Activated naive CD4-positive, alpha-beta T cell (primary cell): ENCODE data around the gene TWSG1.
"Not testable (repeated sequence)": the region's sequence is repeated elsewhere in the genome, so short reads cannot be mapped to it uniquely, and the experiment has no call there.

Experiments used
- DNase-seq, 4 experiments: peaks; one replicate each; lab custom pipeline; 2025; lab: John Stamatoyannopoulos, UW

Gene TWSG1

DNA sequence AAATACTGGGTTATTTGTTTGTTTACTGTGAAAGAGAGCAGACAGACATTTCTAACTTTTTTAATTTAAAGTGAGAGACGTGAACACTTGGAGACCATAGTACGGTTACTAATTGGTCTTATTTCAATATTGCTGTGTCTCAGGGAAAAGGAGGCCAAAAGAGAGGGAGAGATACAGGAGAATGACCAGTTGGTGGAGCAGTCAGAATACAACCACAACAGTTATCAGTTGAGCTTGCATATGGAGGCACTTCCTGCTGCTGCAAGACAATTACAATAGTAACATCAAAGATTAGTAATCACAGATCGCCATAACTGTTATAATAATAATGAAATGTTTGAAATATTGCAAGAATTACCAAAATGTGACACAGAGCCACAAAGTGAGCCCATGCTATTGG is 58.2 kb downstream of the TWSG1 start:
- no peak for DNase-seq

GRCh38 chr18:9394046-9394445 is 59.5 kb downstream of the TWSG1 start:
- DNase-seq = no peak

DNA sequence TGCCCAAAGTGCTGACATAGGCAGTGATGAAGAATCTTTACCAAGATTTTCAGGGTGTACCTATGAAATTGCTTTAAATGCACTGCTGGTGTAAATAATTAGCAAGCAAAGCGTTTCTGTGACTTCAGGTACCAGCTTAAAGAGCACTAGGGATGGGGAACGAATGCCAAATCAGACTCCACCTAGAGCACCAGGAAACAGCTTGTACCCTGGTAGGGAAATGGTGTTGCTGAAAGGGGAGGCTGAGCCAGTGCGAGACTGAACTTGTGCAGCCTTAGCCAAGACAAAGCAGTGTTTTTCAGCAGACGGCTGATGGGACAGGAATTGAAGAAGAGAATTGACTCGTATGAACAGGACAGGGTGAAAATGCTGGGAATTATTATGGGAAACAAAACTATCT is 65.6 kb downstream of the TWSG1 start:
- no peak for DNase-seq

GRCh38 chr18:9401176-9401575 is 66.6 kb downstream of the TWSG1 start:
- no peak for DNase-seq

GRCh38 chr18:9402358-9403007 is 67.9 kb downstream of the TWSG1 start:
- DNase-seq = not testable (repeated sequence)

- DNase-seq = no peak
Measured at GRCh38 chr18:9403795-9404564, 69.4 kb downstream of the TWSG1 start.

GRCh38 chr18:9404565-9405060 is 70.0 kb downstream of the TWSG1 start:
- DNase-seq = no peak

DNA sequence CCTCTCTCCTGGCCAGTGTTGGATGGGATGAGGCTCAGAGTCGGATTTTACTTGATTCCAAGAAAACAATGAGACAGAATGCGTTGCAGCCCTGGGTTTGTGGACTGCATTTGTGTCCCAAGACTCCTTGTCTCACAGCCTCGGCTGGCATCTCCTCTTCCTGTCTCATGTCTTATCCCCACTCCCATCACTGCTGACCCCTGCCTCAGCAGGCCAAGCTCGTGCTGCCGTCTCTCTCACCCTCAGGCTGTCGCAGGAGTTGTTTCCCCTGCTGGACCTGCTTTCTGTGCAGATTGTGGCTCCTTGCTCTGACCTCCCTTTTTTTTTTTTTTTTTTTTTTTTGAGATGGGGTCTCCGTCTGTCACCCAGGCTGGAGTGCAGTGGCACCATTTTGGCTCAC is 70.6 kb downstream of the TWSG1 start:
- no peak for DNase-seq

GRCh38 chr18:9405977-9406376 is 71.4 kb downstream of the TWSG1 start:
- DNase-seq = no peak

DNA sequence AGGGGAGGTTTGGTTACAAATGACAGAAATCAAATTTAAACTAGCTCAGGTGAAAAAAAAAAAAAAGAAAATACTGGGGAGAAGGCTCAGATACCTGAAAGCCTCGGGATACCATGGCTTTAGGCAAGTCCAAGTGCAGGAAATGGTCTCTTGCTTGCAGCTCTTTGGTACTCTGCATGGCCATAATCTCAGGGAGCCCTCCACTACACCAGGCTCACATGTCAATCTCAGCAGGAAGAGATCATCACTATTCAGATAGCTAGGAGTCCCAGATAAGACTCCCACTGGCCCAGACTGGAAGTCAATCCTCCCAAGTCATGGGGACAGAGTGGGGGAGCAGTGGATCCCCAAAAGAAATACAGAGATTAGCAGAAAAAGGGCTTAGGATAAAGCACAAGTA is 75.9 kb downstream of the TWSG1 start:
- DNase-seq = no peak

GRCh38 chr18:9413576-9413975 is 79.0 kb downstream of the TWSG1 start:
- no peak for DNase-seq

DNA sequence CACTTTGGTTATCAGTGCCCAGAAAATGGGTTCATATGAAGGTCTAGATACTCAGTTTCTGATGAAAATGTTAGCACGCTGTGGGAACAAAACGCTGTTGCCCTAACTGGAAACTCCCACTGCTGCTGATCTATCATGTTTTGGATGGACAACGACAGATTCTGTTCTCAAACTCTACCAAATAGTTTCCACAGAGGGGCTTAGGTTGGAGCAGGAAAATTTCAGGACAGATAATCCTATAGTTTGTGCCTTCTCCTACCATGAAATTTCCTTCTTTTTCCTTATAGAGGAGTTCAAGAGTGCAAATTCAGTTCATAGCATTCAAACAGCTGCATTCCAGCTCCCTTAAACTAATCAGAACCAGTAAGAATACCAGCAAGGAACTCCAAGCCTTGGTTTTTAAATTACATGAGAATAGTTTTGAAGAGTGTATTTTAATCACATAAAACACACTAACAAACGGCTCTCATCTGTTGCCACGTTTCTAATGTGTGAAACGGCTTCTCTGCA is 82.0 kb downstream of the TWSG1 start:
- DNase-seq = no peak

DNA sequence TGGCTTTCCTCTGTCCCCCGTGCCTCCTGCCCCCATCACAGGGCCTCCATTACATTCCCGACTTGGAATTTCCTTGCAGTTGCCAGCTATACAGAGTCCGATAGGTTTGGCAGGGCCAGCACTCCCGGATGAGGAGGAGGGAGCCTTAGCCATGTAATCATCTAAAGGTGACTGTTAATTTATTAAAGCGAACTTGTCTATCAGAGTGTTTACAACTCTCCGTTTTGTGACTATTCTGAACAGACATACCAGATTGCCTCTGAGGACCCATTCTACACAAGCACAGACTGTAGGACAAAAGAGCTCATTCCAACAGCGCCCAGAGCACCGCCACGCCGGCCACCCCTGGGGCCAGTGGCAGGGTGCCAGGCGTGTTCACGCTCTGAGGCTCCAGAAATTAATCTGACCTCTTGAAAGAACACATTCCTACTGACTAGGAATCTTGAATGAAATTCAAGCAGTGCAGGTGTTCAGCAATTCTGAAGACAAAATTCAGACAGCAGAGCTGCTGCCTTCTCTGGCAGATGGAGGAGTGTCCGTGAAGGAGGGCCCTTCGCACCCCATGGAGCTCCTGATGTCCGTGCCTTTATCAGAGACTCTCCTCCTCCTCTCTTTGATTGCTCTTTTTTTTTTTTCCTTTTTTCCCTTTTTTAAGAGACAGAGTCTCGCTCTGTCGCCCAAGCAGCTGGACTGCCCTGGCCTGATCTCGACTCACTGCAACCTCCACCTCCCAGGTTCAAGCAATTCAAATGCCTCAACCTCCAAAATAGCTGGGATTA is 82.7 kb downstream of the TWSG1 start:
- no peak for DNase-seq

DNA sequence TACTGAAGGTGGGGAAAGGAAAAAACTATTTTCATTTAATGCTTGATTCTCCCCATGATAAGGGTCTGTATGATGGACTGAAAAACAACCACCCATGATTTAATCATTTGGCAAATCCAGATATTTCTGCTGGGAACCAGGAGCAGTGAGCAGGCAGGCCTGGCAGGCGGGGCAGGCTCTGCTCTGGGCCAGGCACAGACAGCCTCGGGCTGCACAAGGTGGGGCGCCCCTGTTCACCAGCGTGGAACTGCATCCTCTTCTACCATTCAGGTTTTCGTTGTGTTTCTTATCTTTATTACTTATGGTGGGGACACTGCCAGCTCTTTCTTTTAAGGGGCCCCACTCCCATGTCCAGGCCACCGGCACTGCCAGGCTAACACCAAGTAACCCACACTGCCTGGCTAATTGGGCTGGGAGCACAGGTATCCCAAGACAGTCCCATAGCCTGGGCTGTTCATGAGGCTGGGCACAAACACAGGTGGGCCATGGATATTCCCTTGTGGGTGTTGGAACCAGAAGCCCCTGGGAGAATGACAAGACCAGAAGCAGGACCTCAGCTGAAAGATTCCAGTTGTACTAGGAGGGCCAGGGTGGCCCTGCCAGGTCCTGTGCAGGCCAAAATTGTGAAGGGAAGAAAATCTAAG is 83.6 kb downstream of the TWSG1 start:
- no peak for DNase-seq

DNA sequence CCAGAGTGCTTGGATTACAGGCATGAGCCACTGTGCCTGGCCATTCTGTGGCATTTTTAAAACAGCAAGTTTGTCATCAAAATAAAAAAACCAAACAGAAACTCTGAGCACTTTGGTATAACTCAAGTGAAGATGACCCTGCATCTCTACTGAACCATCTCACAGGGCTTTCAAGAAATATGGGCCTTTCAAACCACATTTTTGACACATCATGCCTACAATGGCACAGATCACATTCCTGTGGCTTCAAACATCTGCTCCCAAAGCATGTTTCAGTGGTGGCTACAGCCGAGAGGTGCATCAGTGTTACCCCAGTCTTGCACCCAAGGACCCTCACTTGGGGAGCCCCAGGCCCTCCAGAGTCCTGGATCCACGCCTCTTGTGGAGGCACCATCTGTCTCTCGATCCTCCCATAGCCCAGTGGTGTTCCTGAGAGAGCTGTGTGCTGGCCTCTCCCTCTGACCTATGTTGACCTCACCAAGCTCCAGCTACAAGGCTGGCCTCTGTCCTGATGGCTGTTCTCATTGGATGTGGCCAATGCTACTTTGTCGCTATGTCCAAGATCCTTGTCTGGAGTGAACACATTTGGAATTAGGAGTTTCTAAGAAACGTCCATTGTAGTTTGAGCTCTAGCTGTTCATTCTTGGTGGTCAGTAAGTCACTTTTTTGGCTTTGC is 85.5 kb downstream of the TWSG1 start:
- no peak for DNase-seq

DNA sequence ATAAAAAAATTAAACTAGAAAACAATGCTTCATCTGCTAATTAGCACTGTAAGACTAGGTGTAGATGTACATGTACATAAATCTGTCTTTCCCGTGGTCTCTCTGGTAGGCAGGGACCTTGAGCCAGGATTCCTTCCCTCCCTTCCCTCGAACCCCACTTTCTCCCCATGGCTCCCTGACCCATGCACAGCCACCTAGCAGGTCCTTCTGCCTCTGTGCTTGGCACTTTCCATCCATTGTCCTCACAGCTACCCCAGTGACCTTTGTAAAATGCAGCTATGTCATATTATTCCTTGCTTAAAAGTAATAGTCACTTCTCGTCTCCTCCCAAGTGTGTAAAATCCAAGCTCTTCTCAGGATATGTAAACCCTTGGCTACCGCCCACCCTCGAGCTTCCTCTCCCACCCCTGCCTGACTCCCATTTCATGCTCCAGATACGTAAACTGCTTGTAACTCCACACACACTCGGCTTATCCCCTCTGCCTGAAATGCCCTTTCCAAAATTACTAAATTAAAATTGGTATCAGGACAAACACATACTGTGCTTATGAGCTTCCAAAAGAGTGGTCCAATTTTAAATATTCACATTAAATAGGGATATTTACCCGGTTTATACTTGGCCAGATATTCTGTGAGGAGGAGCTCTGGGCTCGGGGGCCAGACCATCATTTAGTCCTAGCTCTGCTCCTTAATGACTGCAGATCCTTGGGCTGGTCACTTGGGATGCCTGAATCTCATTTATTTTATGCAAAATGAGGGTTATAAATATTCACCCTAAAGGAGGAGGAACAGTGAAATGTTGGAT is 86.7 kb downstream of the TWSG1 start:
- DNase-seq = no peak

GRCh38 chr18:9421901-9422327 is 87.3 kb downstream of the TWSG1 start:
- DNase-seq = no peak

DNA sequence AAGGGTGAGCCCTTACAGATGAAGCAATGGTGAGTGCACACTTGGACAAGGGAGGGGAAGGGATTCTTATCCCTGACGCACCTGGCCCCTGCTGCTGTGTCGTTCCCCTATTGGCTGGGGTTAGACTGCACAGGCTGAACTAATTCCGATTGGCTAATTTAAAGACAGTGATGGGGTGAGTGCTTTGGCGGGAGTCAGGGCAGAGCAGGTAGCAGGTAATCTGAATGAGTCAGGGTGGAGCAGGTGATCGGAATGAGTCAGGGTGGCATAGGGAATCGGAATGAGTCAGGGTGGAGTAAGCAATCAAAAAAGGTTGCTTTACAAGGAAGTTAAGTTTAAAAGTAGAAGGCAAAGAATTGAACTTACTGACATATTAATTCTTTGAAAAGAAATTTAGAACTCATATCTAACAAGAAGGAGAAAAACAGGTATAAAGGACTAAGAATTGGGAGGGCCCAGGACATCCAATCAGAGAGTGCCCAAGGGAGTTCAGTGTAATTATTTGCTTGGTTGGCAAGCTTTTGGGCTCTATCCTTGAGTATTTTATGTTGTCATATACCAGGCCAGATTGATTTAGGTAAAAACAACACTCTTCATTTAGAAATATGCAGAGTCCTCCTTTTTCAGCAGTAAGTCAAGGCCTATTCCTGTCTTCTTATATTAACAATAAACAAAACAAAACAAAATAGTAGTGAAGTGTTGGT is 88.4 kb downstream of the TWSG1 start:
- no peak for DNase-seq

DNA sequence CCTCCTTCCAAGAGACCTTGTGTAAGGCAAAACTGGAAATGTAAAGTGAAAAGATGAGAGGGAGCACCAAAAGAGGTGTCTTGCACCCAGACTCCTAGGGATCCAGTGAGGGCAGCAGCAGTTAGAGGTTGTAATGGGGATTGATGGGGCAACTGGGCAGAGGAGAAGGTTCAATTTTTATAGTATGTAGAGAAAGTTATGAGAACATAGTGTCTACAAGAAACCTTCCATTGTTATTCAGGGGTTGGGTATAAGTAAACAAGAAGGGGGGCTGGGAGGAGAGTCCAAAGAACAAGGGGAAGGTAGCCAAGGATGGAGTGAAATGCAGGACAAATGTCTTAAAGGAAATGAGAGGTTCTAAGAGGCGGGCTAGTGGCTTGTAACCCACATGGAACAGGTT is 89.1 kb downstream of the TWSG1 start:
- DNase-seq = not testable (repeated sequence)

- DNase-seq = not testable (repeated sequence)
Measured at GRCh38 chr18:9424235-9424634, 89.7 kb downstream of the TWSG1 start.
